SK-N-MC (cell line): Measurements from ENCODE around the gene TTLL1.

Source experiments
- EZH2 ChIP-seq: fragments of 200-600 bp; sonication (generic); IDR thresholded peaks from one replicate; pipeline ENCODE4 v1.6.1; 2017; ENCODE audit warnings: antibody characterized with exemption
- FOXP2 ChIP-seq: optimal IDR thresholded peaks from 2 replicates; pipeline ENCODE3; 2011; ENCODE audit warnings: mild to moderate bottlenecking, moderate library complexity; ENCODE audit not compliant: insufficient read depth; ENCODE audit errors: extremely low read length, control extremely low read depth
- POLR2AphosphoS5 ChIP-seq: IDR thresholded peaks from 2 replicates; pipeline ENCODE4 v1.6.1; 2012; ENCODE audit warnings: mild to moderate bottlenecking, low read depth, low read length, borderline replicate concordance

GRCh38 chr22:43018615-43019014 lies 70.6 kb downstream of the TTLL1 start:
- TF ChIP-seq EZH2: no peak
- no peak for TF ChIP-seq POLR2AphosphoS5
- no peak for TF ChIP-seq FOXP2
